Inflammatory macrophage treated with lipopolysaccharide for 4 hours (primary cell): Measurements from ENCODE around the gene CDCA3.
A peak's percentile ranks its signal among the peaks of the same experiment; 100 is the strongest.

Experiments used
- DNase-seq: peaks from one replicate; pipeline ENCODE4 v3.0.0-alpha.2; 2020

The CDCA3 gene

GRCh38 chr12:6852651-6853354 is 1.7 kb upstream of the CDCA3 start:
- no peak for DNase-seq

- DNase-seq, result peak; percentile 100
Measured at GRCh38 chr12:6851921-6852650, 1.0 kb upstream of the CDCA3 start, which contains the start of gene USP5. USP5 (plus strand) TSS chr12:6852150; CDS start chr12:6852180, 30 bp downstream.

- no peak for DNase-seq
Measured at GRCh38 chr12:6850796-6851152, 312 bp downstream of the CDCA3 start.

GRCh38 chr12:6849976-6850560 is 1.0 kb downstream of the CDCA3 start:
- DNase-seq, result no peak

GRCh38 chr12:6849427-6849826 is 1.7 kb downstream of the CDCA3 start:
- DNase-seq, result no peak

- DNase-seq, result no peak
Measured at GRCh38 chr12:6847676-6848075, 3.4 kb downstream of the CDCA3 start.

GRCh38 chr12:6846316-6846869 is 4.7 kb downstream of the CDCA3 start:
- no peak for DNase-seq

GRCh38 chr12:6845395-6845794 is 5.7 kb downstream of the CDCA3 start:
- no peak for DNase-seq

- no peak for DNase-seq
Measured at GRCh38 chr12:6843118-6843902, 7.8 kb downstream of the CDCA3 start.

- no peak for DNase-seq
Measured at GRCh38 chr12:6842075-6842474, 9.0 kb downstream of the CDCA3 start.

- no peak for DNase-seq
Measured at GRCh38 chr12:6840761-6841515, 10.1 kb downstream of the CDCA3 start, which contains the start of gene GNB3. GNB3 (plus strand) TSS chr12:6840925; CDS start chr12:6841288, 363 bp downstream.

GRCh38 chr12:6840330-6840729 is 10.8 kb downstream of the CDCA3 start:
- DNase-seq, result no peak

- no peak for DNase-seq
Measured at GRCh38 chr12:6839482-6840201, 11.4 kb downstream of the CDCA3 start.

- no peak for DNase-seq
Measured at GRCh38 chr12:6838854-6839253, 12.2 kb downstream of the CDCA3 start.

- no peak for DNase-seq
Measured at GRCh38 chr12:6837370-6838060, 13.6 kb downstream of the CDCA3 start.

- DNase-seq, result no peak
Measured at GRCh38 chr12:6836851-6837250, 14.2 kb downstream of the CDCA3 start.

GRCh38 chr12:6834873-6835272 is 16.2 kb downstream of the CDCA3 start:
- DNase-seq, result no peak

- no peak for DNase-seq
Measured at GRCh38 chr12:6834254-6834653, 16.8 kb downstream of the CDCA3 start.

GRCh38 chr12:6833189-6833890 is 17.7 kb downstream of the CDCA3 start:
- DNase-seq, result no peak

GRCh38 chr12:6832125-6832524 is 19.0 kb downstream of the CDCA3 start:
- DNase-seq, result no peak
